Body of pancreas (tissue), 4 donors: Measurements from ENCODE around the gene HES5. TPM values are rescaled to one million over a fixed set of nuclear protein-coding genes. Genes with fewer than 3 reads are reported as not detected.

Source experiments
- ATAC-seq: fragments of 150-250 bp; one replicate; pipeline ENCODE4 v1.9.1; 2016
- DNase-seq, 4 donors: peaks; one replicate each; pipeline ENCODE4 v3.0.0-alpha.2; 2019
- H3K27ac ChIP-seq, 4 donors: fragments of 200-600 bp; sonication (generic); 1 replicate in 3 of 4; 2 replicates in 1 of 4; pipeline versions ENCODE4 v1.5.1 to v1.6.1; 2016 to 2019; ENCODE audit warnings: mild to moderate bottlenecking in 1 of 4, mixed read lengths in 1 of 4, moderate library complexity in 1 of 4
- H3K27me3 ChIP-seq, 2 donors: fragments of 200-600 bp; sonication (generic); one replicate each; pipeline ENCODE4 v1.6.0; 2016; ENCODE audit warnings: mild to moderate bottlenecking in 1 of 2
- H3K36me3 ChIP-seq, 2 donors: fragments of 200-600 bp; sonication (generic); replicated peaks in 1 of 2; 2 replicates each; pipeline ENCODE4 v1.5.1; 2016; ENCODE audit warnings: low read depth in 2 of 2; ENCODE audit not compliant: insufficient read depth in 1 of 2
- H3K4me1 ChIP-seq: fragments of 200-600 bp; sonication (generic); one replicate; pipeline ENCODE4 v1.6.0; 2016
- H3K4me3 ChIP-seq, 2 donors: fragments of 200-600 bp; sonication (generic); 1 replicate in 1 of 2; 2 replicates in 1 of 2; pipeline ENCODE4 v1.5.1; 2016 to 2019
- H3K9me3 ChIP-seq, 3 donors: fragments of 200-600 bp; sonication (generic); 1 replicate in 2 of 3; 2 replicates in 1 of 3; pipeline ENCODE4 v1.5.1; 2016
- POLR2A ChIP-seq, 3 donors: fragments of 450-650 bp; IDR thresholded peaks; one replicate each; pipeline ENCODE4 v1.6.1; 2016; ENCODE audit warnings: antibody characterized with exemption in 3 of 3, mild to moderate bottlenecking in 2 of 3
- WGBS, 2 donors: methylation state at CpG; one replicate each; pipeline ENCODE4 v1.1.5; 2017; 5-methylcytosine and 5-hydroxymethylcytosine counted together
- intact Hi-C: fragments of 100-400 bp; cut with DNase I; formaldehyde crosslinking; loops from one replicate; pipeline ENCODE4 v1.15.1; 2023
- total RNA-seq, 2 donors: library from RNA; depleted of rRNA; stranded (reverse); fragments of >200 nt; gene quantifications; one replicate each; pipeline ENCODE4 v1.1.0, GENCODE V29; 2016
- TF ChIP-seq, protein P1 (sequence below), 7 experiments: fragments of 450-650 bp in 4 of 7; fragments of 200-600 bp in 3 of 7; sonication (generic) in 3 of 7; IDR thresholded peaks; one replicate each; pipeline ENCODE4 v1.5.1; 2016 to 2019; ENCODE audit warnings: antibody characterized with exemption in 7 of 7

Gene HES5
- total RNA-seq, 2 donors from 2014 or later, result not detected

DNA sequence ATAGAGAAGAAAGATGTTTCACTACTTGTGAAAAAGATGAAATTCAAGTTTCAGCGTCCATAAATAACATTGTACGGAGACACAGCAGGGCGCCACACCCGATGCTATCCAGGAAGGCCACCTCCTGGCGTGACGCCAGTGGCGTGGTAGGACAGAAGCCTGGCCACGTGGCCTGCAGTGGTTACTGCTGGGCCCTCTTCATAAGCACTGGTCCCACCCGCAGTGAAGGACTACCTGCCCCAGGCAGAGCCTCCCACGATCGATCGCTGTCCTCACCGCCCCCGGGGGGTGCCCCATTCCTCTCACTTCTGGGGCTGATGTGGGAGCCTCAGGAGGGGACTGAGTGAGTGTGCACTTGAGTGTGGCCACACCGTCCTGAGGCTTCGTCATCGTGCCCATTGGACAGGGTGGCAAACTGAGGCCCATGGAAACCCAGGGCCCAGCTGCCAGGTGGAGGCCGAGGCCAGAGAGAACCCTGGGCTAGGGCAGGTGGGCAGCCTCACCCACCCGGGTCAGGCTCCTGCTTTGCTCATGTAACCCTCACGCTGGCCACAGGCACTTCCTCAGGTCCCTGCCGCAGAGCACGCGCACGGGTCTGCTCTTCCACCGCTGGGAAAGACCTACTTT lies 11.7 kb upstream of the HES5 start:
- DNase-seq (peak in 2 of 4 donors; percentile 57 to 59), ATAC-seq (no peak)
- Histone ChIP-seq H3K4me1 (peaks cover 20% of the 10 kb centered on the region), H3K36me3 (no peaks in the 10 kb centered on the region), H3K27ac (no peak overlapping the region), H3K27me3 (peaks cover 0 to 4% of the 10 kb centered on the region in 2 donors), H3K4me3 (no peak overlapping the region), H3K9me3 (no peaks in the 10 kb centered on the region)
- no peak for TF ChIP-seq POLR2A (IDR thresholded peaks at IDR 0.05)
- TF ChIP-seq, protein P1, sequence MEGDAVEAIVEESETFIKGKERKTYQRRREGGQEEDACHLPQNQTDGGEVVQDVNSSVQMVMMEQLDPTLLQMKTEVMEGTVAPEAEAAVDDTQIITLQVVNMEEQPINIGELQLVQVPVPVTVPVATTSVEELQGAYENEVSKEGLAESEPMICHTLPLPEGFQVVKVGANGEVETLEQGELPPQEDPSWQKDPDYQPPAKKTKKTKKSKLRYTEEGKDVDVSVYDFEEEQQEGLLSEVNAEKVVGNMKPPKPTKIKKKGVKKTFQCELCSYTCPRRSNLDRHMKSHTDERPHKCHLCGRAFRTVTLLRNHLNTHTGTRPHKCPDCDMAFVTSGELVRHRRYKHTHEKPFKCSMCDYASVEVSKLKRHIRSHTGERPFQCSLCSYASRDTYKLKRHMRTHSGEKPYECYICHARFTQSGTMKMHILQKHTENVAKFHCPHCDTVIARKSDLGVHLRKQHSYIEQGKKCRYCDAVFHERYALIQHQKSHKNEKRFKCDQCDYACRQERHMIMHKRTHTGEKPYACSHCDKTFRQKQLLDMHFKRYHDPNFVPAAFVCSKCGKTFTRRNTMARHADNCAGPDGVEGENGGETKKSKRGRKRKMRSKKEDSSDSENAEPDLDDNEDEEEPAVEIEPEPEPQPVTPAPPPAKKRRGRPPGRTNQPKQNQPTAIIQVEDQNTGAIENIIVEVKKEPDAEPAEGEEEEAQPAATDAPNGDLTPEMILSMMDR (IDR thresholded peaks at IDR 0.05), result no peak
- 67 to 70% methylated on average over 23 to 25 of the region's 25 CpGs for WGBS, 2 donors
- intact Hi-C loops, result no loop called here

DNA sequence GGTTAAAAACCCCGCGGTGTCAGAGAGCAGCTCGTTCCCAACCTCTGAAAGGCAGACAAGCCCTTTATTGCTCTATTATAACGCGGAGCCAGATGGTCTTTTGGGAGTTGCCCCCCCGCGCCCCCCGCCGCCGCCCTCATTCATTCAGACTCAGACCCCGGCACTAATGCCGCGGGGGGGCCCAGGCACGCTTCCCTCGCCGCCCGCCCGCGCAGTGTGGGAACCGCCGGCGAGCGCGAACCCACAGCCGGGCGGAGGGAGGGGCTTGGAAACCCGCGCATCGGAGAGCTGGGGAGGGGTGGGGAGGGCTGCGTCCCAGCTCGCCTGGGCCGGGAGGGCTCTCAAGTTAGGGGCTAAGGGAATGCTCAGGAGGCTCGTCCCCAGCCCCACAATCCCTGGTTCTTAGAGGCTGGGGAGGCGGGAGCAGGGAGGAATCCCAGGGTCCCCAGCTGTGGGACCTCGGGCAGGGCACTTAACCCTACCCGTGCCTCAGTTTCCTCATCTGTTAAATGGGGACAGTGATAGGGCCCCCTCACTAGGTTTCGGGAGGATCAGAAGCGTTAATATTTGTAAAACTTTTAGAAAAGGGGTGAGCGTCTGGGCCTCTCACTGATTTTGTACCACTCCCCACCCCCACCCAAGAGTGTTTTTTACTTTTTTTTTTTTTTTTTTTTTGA lies 10.9 kb upstream of the HES5 start:
- 25 to 55% methylated on average over 6 to 14 of the region's 39 CpGs for WGBS, 2 donors
- Histone ChIP-seq H3K4me1 (peaks cover 14% of the 10 kb centered on the region), H3K9me3 (no peaks in the 10 kb centered on the region), H3K4me3 (no peak overlapping the region), H3K27ac (no peak overlapping the region), H3K27me3 (peaks cover 0 to 4% of the 10 kb centered on the region in 2 donors), H3K36me3 (no peaks in the 10 kb centered on the region)
- DNase-seq (no peak), ATAC-seq (no peak)
- intact Hi-C loops, result no loop called here
- TF ChIP-seq POLR2A (IDR thresholded peaks at IDR 0.05), result no peak
- TF ChIP-seq, protein P1 (IDR thresholded peaks at IDR 0.05), result no peak

DNA sequence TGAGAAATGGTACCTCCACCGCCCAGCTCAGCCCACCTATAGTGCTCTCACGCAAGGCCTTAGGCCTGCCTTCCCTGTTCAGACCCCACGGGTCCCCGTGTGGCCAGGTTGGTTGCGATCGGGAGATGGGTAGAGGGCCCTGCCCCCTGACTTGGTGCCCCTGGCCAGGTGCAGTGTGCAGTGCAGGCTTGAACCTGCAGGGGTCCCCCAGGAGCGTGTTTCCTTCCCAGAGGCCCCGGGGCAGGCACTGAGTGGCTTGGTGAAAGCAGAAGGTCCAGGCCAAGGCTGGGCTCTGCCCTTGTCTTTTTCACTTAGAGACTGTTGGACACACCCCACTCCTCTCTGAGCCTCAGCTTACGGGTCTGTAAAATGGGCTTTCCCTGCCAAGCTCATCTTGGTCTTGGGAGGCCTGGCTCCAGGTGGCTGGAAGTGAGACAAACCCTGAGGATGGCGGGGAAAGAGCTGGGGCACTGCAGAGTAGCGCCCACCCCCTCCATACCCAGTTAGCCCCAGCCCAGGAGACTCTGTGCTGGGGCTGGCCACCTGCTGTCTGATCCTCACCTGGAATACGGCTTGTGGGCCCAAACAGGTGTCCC lies 9.3 kb upstream of the HES5 start:
- H3K27me3 ChIP-seq, result peaks cover 0 to 4% of the 10 kb centered on the region in 2 donors
- H3K36me3 ChIP-seq, result no peaks in the 10 kb centered on the region
- TF ChIP-seq, protein P1 (IDR thresholded peaks at IDR 0.05), result peak in 4 of 7 experiments; percentile 5 to 18 (median 8)
- TF ChIP-seq POLR2A (IDR thresholded peaks at IDR 0.05), result no peak
- no peak overlapping the region for H3K4me3 ChIP-seq
- 53 to 82% methylated on average over 3 to 12 of the region's 12 CpGs for WGBS, 2 donors
- intact Hi-C loops, result loop anchor here (5.0 to 10.0 kb wide), 2 partner anchors 45 to 122 kb away; partner anchors contain the start of gene PRXL2B
- H3K9me3 ChIP-seq, result no peaks in the 10 kb centered on the region
- no peak overlapping the region for H3K27ac ChIP-seq
- H3K4me1 ChIP-seq, result no peaks in the 10 kb centered on the region
- ATAC-seq (no peak), DNase-seq (no peak)

DNA sequence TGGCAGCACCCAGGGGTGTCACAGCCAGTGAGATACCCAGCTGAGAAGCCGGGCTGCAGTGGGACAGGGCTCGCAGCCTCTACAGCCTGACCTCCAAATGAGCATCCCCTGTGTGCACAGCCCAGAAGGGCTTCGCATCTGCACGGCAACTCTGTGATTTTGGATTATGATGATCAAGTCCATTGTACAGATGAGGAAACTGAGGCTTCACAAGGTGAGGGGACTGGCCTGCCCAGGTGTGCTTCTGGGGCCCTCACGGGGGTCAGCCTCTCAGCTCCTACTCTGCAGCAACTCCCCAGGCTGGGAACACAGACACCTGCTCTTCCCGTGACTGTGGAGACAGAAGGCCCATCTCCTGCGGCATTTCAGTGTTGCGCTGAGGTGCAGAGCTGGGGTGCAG lies 8.8 kb upstream of the HES5 start:
- Histone ChIP-seq H3K36me3 (no peaks in the 10 kb centered on the region), H3K4me1 (no peaks in the 10 kb centered on the region), H3K27ac (no peak overlapping the region), H3K9me3 (no peaks in the 10 kb centered on the region), H3K27me3 (peaks cover 0 to 4% of the 10 kb centered on the region in 2 donors), H3K4me3 (no peak overlapping the region)
- WGBS, 2 donors, result 76 to 89% methylated on average over 2 to 8 of the region's 8 CpGs
- intact Hi-C loops, result loop anchor here (5.0 to 10.0 kb wide), 2 partner anchors 46 to 122 kb away; partner anchors contain the start of gene PRXL2B
- TF ChIP-seq, protein P1 (IDR thresholded peaks at IDR 0.05), result no peak
- no peak for TF ChIP-seq POLR2A (IDR thresholded peaks at IDR 0.05)
- ATAC-seq (no peak), DNase-seq (no peak)
